ENCODE data around the gene ITLN2.
"Not testable (repeated sequence)": the region's sequence is repeated elsewhere in the genome, so short reads cannot be mapped to it uniquely, and the experiment has no call there.

The ITLN2 gene

GRCh38 chr1:160954158-160955104 lies at the start of gene ITLN2:
ITLN2 (minus strand) TSS chr1:160954809; CDS start chr1:160954741, 68 bp downstream.
- DNase-seq (ENCODE audit: low spot score), result peak; percentile 26

- no peak for DNase-seq (ENCODE audit: low spot score)
Measured at GRCh38 chr1:161001525-161001924, 46.9 kb upstream of the ITLN2 start.

- DNase-seq (ENCODE audit: low spot score), result no peak
Measured at GRCh38 chr1:161000736-161001480, 46.3 kb upstream of the ITLN2 start.

DNA sequence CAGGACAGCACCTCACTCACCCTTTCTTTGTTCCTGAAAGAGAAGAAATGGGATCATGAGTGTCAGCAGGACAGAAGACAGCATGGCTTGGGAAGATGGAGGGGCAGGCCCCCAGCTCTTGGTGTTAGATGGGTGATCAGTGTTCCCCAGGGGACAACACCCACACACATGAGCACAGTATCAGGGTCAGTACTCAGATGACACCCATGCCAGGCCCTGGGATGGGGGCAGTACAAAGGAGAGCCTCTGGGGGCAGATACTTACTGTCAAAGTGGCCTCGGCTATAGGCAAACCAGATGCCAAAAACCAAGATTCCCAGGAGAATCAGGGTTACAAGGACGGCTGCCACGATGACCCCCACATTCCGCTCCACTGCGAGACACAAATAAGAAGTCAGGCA lies 44.8 kb upstream of the ITLN2 start:
- no peak for DNase-seq (ENCODE audit: low spot score)

DNA sequence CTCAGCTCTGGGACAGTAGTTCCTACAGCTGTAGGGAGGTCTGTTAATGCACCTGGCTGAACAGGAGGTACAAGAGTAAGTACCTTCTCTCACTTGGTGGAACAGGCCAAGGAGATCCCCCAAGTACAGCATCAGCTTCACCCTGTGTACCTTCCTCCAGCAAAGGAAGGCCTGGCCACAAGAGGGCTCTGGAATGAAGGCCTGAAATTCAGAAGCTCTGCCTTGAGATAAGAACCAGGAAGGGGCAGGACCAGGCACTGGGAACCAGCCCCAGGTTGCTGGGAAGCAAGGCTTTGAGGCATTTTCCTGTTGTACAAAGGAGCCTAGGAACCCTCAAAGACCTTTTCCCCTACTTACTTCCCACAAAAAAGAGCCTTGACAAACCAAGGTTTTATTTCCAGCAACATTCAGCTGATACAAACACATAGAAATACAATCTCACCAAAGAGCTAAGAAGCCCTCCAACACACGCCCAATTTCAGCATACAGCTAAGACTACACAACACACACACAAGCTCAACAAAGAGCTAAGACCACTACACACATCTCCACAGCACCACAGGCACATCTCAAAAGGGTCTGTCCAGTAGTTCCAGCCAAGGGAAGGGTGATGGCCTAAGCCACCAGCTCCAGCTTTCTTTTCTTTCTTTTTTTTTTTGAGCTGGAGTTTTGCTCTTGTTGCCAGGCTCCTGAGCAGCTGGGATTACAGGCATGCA lies 42.9 kb upstream of the ITLN2 start:
- DNase-seq (ENCODE audit: low spot score), result peak; percentile 51

GRCh38 chr1:160996178-160996577 lies 41.6 kb upstream of the ITLN2 start:
- no peak for DNase-seq (ENCODE audit: low spot score)

GRCh38 chr1:160993544-160994193 lies 39.1 kb upstream of the ITLN2 start:
- no peak for DNase-seq (ENCODE audit: low spot score)

- DNase-seq (ENCODE audit: low spot score), result not testable (repeated sequence)
Measured at GRCh38 chr1:160992036-160992435, 37.4 kb upstream of the ITLN2 start.

- no peak for DNase-seq (ENCODE audit: low spot score)
Measured at GRCh38 chr1:160987359-160988050, 32.9 kb upstream of the ITLN2 start.

DNA sequence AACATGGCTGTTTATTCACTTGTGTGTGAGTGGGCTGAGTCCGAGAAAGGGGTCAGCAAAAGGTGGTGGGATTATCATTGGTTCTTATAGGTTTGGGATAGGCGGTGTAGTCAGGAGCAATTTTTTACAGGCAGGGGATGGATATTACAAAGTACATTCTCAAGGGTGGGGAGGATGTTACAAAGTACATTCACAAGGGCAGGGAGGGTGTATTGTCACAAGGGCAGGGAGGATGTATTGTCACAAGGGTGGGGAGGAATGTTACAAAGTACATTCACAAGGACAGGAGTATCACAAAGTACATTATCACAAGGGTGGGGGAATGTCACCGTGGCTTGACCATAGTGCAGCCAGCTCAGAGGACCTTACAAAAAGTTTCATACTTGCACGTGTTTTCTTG lies 31.1 kb upstream of the ITLN2 start:
- DNase-seq (ENCODE audit: low spot score), result no peak

DNA sequence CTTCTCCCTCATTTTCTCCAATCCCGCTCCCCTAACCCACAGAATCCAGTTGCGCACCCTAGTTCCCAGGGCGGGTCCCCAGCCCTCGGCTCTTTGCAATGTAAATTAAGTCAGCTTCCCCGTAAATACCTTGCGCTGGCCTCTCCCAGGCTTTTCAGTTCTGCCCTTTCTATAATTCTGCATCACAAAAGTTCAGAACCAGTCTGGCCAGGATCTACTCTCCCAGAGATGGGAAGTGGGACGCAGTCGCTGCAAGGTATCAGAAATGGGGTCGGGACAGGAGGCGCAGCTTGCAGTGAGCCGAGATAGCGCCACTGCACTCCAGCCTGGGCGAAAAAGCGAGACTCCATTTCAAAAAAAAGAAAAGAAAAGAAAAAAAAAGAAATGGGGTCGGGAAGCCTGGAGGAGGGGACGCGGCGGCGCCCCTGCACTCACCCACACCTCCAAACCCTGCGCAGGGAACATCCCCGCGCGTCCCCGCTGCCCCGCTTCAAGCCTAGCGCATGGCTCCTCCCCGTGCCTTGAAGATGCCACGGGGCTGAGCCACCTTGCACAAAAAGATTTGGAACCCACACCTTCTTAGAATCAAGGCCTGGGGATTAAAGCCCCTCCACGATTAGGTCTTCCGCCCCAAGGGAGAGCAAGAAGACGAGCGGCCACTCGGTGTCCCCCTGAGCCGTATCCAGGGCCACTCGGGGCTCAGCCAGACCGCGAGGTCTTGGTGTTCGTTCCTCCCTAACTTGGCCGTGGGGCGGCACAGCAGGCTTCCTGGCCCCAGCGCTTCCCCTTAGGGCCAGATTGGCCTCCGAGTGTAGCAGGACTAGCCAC lies 27.2 kb upstream of the ITLN2 start:
- no peak for DNase-seq (ENCODE audit: low spot score)

DNA sequence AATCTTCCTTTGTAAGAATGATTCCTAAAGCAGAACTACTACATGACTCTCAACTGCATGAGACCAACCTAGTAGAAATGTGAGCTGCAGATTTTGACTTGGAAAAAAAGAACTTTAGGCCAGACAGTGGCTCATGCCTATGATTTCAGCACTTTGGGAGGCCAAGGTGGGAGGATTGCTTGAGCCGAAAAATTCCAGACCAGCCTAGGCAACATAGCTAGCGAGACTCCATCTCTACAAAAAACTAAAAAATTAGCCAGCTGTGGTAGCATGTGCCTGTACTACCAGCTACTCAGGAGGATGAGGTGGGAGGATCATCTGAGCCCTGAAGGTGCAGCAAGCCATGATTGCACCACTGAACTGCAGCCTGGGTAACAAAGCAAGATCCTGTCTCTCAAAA lies 24.7 kb upstream of the ITLN2 start:
- DNase-seq (ENCODE audit: low spot score), result no peak

DNA sequence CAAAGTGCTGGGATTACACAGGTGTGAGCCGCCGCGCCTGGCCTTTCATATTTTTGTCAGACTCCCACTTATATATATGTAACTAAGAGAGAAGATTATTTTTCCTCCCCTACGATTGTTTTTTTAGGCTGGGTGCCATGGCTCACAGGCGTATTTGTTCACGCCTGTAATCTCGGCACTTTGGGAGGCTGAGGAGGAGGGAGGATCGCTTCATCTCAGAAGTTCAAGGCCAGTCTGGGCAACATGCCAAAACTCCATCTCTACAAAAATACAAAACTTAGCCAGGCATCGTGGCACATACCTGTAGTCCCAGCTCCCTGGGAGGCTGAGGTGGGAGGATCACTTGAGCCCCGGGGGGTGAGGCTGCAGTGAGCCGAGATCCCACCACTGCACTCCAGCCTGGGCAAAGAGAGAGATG lies 23.9 kb upstream of the ITLN2 start:
- no peak for DNase-seq (ENCODE audit: low spot score)

DNA sequence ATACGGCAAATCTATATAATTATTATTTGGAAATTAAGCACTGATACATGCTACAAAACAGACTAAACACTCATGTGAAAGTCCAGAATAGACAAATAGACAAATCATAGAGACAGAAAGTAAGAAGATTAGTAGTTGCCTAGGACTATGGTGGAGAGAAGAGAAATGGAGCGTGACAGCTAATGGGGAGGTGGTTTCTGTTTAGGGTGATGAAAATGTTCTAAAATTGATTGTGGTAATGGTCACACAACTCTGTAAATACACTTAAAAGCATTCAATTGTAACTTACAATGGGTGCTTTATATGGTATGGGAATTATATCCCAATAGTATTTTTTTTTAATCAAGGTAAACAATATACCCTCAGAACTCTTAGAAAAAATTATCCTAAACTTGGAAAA lies 20.4 kb upstream of the ITLN2 start:
- DNase-seq (ENCODE audit: low spot score), result no peak

DNA sequence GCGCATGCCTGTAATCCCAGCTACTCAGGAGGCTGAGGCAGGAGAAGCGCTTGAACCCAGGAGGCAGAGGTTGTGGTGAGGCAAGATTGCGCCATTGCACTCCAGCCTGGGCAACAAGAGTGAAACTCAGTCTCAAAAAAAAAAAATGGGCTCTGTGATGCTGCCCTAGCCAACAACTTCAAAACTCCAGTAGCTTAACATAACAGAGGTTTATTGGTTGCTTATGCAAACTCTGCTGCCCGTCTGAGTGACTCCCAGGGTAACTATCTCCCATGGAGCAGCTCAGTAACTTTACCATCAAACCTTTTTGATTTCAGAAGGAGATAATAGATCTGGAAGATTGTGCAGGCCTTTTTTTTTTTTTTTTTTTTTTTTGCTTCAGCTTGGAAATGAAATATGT lies 18.9 kb upstream of the ITLN2 start:
- no peak for DNase-seq (ENCODE audit: low spot score)

DNA sequence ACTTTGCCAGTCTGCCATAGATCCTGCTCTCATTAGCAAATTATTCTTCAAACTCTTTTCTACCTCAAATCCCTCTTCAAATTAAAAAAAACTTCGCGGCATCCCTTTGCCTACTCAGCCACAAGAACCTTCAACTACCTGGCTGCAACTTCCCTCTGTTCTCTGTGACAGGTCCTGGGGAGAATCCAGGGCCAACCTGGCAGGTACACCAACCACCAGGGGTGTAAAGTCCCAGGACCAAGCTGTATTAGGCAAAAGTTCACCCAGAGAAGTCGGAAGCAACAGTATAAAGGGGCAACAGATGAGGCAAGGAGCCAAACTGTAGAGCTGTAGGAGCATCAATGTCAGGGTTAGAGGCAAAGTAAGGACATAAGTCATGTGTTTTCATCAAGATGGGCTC lies 18.3 kb upstream of the ITLN2 start:
- no peak for DNase-seq (ENCODE audit: low spot score)

GRCh38 chr1:160971618-160972056 lies 17.0 kb upstream of the ITLN2 start:
- no peak for DNase-seq (ENCODE audit: low spot score)

GRCh38 chr1:160963521-160963920 lies 8.9 kb upstream of the ITLN2 start:
- no peak for DNase-seq (ENCODE audit: low spot score)

DNA sequence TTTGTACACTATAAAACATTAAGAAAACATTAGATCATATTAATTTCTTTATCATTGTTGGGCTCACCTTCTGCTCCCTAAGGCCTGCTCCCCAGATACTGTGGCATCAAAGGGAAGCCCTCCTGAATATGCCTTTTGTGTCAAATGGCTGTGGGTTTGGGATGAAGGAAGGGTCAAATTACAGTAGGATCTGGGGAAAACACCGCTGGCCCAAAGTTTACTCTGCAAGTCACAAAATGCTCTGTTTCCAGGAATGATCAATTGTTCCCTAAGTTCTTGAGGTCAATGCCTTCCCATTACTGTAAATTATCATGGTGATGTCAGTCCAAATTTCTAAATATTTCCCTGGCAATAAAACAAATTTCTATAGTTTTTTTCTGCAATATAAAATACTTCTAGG lies 6.8 kb upstream of the ITLN2 start:
- no peak for DNase-seq (ENCODE audit: low spot score)

GRCh38 chr1:160956966-160957365 lies 2.4 kb upstream of the ITLN2 start:
- DNase-seq (ENCODE audit: low spot score), result no peak
